GM03348 (cell line): ENCODE data around the gene NEDD4L.

Experiments
- DNase-seq: peaks from one replicate; pipeline ENCODE4 v3.0.0; 2012; ENCODE audit warnings: low spot score

The NEDD4L gene

DNA sequence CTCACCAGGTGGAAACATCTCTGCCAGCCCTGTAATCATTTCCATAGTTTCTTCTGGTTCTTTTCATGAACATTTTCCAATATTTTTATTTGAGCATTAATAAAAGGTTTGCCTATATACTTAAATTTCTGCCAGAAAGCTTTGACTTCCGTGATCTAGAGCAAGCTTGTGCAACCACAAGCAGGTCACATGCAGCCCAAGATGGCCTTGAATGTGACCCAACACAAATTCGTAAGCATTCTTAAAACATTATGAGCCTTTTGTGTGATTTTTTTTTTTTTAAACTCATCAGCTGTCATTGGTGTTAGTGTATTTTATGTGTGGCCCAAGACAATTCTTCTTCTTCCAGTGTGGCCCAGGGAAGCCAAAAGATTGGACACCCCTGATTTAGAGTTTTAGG lies 51.6 kb downstream of the NEDD4L start:
- DNase-seq = no peak

DNA sequence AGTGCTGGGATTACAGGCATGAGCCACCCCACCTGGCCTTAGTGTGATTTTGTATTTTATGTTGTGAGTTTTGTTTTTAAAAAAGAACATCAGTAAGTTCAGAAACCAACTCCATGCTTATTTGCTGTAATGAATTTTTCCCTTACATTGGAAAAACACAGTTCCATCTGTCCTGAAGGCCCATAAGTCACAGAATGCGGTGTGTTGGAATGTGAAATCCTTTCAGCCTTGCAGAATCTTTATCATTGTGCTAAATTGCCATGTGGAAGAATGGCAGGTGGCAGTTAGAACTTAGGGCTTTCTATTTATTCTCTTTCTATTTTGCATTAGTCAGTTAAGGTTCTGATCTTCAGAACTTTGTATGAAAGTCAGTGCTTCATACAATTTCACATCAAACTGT lies 52.6 kb downstream of the NEDD4L start:
- no peak for DNase-seq

DNA sequence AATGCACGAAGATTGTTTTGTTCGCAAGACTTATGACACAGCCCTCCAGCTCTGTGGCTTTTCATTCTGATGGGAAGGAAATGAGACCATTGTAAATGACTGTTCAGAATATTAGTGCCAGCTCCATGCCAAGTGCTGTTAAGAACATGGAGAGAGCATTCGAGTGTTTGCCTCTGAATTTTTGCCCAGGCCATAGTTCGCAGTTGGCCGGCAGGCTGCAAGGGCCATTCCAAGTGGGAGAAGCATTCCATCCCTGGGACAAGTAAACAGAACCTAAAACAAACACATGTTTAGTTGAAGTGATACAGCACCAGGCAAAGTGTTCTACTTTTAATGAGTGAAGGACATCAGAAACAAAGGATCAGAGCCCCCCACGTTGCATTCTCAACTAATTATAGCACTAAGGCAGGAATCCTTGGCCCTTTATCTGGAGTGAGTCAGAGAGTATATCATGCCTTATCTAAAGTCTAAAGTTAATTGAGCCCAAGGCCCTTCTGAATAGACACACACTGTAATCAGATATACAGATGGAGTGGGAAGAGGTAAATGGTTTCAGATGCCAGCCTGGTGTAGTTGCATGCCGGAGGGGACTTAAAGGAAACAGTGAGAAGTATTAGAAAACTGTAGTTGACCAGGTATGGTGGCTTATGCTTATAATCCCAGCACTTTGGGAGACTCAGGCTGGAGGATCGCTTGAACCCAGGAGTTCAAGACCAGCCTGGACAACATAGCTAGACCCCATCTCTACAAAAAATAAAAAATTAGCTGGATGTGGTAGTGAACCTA lies 53.3 kb downstream of the NEDD4L start:
- no peak for DNase-seq

DNA sequence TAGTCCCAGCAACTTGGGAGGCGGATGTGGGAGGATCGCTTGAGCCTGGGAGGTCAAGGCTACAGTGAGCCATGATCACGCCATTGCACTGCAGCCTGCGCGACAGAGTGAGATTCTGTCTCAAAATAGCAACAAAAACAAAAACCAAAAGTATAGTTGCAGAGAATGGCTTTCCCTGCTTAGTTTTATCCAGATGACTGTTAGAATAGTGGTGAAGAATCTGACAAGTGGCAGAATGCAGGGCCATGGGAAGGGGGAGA lies 53.8 kb downstream of the NEDD4L start:
- no peak for DNase-seq

DNA sequence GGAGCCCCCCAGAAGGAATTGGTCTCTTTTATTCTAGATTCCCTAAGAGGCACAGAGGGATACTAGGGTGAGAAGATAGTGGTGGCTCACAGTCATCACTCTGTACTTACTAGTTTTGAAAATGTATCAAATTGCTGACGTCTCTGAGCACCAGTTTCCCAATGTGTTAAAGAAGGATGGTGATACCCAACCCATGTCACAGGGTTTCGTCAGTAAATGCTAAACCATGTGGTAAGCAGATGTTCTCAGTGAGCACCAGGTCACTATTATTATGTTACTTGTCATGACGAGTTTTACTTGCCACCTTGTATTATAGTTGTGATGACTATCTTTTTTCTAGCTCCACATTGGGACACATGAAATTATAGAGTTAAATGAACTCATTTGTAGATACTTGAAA lies 54.7 kb downstream of the NEDD4L start:
- no peak for DNase-seq

DNA sequence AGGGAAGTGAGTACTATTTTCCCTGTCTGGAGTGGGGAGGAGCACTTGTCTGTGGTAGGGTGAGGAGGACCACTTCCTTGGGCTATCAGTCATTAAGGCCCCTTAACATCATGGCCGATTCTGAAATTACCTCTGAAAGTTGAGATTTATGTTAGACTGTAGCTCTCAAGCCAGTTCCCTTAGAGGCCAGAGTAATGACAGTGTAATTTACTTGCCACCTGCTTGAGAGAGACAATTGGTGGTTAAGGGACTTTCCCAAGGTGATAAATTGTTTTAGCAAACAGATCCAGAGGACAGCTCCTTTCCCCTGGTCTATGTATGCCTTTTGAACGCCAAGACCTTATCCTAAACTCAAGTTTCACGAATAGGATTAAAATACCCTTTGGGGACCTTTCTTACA lies 56.1 kb downstream of the NEDD4L start:
- no peak for DNase-seq

DNA sequence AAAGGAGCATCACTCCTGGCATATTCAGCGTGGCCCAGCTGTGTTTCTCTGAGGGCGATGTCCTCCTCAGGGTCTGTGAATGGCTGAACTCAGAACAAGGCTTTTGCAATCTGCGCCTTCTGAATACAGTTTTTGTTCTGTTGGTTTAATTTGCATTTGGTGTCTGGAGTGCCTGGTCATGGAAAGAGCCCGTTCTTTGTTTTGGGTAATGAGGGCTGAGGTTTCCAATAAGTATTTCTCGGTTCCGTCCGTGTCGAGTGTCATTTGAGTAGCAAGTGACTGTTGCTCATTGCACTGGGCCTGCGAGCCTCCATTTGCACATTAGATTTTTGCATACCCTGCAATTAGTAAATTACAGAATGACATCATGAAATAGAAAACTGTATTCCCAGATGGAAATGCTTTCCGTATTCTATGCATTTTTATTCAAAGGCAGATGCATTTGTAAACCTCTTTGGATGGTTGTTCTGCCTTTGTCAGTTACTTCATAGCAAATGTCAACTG lies 57.3 kb downstream of the NEDD4L start:
- DNase-seq = no peak

DNA sequence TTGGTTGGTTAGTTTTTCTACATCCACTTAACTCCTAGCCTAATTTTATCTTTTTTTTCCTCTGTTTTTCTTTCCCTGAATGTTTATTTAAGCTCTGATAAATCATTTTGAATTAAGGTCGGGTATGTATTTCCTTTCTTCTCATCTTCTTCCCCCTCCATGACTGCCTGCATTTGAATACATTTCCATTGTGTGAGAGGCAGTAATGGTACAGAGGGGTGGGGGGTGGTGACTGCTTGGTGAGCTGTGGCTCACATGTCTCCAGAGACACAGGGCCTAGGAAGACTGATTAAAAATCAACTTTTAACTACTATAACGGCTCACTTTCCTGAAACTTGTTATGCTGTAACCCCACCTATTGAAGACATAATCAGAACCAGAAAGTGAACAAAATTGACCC lies 58.0 kb downstream of the NEDD4L start:
- no peak for DNase-seq

DNA sequence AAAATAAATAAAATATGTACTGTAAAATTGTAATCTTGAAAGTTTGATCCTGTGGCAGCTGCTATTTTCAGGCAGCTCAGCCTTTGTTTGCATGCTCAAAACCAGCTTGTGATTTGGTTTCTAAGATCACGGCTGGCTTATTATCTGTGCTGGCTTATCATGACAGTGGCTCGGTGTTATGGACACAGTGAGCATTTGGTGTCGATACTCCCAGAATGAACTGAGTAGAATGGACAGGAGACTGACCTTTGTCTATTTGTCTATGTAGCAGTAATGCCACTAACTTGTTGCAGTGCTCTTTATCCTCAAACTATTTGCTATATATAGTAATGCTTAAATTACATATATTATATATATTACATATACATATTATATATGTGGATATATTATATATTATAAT lies 58.8 kb downstream of the NEDD4L start:
- no peak for DNase-seq

DNA sequence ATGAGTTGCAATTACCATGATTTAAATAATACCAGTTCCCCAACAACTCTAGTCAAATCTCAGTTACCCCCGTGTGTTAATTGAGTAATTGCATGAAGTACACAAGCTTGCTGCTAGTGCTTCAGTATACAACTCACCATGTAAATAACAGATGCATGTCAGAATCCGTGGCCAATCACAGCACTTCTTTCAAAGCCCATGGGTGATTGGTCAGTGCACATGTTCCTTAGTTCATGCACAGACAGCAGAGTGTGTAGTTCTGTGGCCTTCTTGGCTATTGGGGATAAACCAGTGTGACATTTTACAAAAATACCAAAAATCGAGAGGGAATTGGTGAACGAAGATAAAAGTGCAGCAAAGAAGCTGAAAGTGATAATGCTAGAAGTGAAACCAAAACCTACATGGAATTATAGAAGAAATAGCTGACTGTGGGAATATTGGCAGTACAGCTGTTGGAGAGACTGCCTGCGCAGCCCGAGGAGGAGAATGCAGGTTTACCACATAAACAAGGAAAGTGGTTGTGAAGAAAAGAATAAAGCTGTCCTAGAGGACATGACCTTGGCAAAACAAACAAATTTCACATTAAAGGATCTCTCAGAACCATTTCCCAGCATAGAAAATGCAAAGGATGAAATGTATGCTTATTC lies 59.4 kb downstream of the NEDD4L start:
- no peak for DNase-seq

DNA sequence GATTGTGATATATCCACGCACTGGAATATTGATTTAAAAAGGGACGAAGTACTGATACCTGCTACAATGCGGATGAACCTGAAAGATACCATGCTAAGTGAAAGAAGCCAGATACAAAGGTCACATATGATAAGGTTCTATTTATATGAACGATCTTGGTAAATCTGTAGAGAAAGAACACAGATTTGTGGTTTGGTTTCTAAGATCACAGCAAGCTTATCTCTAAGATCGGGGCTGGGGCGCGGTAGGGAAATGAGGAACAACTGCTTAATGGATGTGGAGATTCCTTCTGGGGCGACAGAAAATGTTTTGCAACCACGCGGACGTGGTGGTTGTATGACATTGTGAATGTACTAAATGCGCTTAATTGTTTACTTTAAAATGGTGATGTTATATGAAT lies 60.1 kb downstream of the NEDD4L start:
- no peak for DNase-seq

DNA sequence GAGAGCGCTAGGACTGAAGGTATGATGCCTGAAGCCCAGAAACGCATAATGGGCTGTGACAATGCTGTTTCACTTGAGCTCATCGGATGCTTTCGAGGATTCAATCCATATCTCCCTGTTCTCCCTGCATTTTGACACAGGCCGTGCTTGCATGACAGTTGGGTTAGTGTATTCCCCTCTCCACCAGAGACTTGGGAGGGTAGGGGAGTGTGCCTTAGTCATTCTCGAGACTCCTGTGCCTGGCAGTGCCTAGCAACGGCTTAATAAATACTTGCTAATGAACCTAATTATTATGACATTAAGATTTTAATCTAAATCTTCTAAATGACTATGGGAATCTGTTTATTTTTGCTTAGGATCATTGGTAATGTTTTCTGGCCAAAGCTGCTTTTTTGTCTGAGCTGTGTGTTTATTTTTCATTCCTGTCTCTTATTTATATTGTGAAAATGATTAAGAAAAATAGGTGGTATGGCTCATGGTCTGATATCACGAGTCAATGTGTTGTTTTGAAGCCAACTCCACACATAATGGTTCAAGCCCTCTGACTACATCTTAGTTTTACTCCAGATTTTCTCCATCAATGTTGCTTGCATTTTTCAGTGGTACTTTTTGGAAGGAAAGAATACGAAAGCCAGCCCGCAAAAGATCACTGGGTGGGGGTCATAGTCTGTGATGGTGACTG lies 61.3 kb downstream of the NEDD4L start:
- DNase-seq = no peak

DNA sequence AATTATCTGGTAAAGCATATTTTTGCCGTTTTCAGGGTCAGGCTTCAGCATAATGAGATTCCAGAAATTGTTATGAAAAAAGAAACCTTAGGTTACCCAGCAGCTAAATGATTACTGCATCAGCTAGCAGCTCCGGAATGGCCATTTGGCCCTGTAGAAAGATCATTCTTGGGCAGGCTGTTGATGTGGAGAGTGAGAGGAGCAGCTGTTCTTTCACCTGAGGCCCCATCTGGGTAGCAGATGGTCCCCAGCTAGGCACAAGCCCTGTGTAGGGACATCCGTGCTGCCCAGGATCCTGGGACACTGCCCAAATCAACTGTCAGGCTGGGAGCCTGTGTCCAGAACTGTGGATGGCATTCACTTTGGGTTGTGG lies 61.8 kb downstream of the NEDD4L start:
- no peak for DNase-seq

DNA sequence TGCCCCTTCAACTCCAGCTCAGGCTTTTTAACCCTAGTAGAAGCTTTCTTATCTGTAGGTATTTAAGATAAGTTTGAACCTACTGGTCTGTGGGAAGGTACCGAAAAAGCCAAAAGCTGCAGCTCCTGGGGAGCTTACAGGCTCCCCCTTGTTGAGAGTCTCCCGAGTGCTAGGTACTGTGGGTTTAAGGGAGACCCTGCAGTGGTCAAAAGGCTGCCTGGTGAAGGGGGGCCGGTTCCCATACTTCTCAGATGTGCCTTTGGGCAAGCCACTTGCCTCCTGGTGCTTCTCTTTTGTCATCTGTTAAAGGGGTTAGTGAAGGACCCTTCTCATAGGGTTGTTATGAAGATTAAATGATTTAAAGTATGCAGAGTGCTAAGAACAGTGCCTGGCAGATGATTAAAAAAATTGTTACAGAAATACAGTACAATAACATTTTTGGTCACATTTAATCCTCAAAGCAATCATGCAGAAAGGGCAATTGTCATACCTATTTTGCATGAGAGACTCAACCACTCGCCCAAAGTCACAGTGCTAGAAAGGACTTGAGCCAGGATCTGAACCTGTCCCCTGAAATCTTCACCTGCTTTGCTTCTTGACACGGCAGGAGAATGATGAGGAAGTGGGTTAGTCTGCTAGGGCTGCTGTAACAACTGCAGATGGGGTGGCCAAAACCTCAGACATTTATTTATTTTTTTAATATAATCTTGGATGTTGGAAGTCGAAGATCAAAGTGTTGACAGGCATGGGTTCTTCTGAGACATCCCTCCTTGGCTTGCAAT lies 62.5 kb downstream of the NEDD4L start:
- DNase-seq = no peak

DNA sequence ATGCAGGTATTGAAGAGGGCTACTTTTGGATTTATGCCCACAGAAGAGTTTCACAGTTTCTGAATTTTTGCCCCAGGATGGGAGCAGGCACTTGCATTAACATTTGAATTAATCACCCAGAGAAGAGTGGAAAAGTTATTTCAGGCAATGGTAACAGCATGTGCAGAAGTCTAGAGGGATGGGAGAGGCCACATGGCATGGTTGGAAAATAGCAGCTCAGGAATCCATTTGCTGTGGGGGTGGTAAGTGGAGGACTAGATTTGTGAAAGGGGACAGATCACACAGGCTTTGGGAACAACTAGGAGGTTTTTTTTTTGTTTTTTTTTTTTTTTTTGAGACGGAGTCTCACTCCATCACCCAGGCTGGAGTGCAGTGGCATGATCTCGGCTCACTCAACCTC lies 65.2 kb downstream of the NEDD4L start:
- no peak for DNase-seq

DNA sequence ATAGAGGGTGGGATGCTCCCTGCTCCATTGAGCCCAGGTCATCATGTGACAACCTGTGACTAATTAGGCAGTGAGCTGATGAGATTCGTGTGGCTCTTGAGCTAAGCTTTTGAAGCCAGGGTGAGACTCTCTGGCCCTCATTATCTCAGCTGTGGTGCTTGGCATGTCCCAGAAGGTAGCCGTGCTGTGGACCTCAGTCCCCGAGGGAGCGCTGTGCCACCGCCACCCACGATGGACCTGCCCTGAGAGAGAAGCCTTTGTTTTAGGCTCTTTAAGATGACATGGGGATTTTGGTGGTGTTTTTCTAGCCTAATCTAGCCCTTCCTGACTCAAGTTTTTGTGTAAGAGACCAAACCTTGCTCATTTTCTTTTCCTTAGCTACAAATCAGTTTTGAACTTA lies 66.4 kb downstream of the NEDD4L start:
- DNase-seq = no peak

DNA sequence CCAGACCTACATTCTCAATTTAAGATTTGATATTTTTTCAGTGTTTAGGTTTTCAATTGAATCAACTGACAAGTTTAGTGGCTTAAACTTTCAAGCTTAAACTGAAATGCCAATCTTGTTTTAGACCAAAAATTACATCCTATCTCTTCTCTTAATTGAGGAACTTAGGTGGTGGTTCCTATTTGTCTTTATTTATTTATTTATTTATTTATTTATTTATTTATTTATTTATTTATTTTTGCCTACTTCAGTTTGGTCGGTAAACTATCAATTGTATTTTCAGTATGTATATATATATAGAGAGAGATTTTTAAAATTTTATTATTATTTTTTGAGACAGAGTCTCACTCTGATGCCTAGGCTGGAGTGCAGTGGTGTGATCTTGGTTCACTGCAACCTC lies 68.1 kb downstream of the NEDD4L start:
- DNase-seq = no peak

DNA sequence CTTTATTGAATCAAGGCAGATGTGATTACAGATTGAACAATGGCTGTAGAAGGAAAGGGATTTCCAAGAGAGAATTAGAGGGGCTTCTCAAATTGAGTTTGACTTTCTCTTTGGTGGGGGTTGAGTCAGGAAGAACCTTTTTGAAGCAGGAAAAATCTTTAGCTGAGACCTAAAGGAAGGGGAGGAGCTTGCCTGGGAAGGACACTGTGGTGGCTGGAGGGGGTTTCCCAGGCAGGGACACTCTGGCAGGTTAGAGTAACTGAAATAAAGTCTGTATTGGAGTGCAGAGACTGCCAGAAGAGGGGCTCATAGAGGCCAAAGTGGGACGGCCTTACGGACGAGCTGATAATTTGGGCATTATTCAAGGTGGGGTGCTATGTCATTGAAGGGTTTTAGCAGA lies 69.3 kb downstream of the NEDD4L start:
- no peak for DNase-seq

DNA sequence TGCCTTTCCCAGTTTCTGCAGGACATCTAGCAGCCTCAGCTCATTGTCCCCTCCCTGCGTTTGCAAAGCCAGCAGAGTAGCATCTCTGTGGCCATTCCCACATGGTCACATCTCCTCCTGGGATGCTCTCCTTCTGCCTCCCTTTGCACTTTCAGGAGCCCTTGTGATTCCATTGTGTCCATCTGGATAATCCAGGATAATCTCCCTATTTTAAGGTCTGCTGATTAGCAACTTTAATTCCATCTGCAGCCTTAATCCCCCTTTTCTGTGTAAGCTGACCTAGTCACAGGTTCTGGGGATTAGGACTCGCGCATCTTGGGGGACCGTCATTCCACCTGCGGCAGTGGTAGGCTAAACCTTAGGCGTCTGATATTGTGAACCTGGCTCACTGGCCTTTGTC lies 70.7 kb downstream of the NEDD4L start:
- DNase-seq = no peak

DNA sequence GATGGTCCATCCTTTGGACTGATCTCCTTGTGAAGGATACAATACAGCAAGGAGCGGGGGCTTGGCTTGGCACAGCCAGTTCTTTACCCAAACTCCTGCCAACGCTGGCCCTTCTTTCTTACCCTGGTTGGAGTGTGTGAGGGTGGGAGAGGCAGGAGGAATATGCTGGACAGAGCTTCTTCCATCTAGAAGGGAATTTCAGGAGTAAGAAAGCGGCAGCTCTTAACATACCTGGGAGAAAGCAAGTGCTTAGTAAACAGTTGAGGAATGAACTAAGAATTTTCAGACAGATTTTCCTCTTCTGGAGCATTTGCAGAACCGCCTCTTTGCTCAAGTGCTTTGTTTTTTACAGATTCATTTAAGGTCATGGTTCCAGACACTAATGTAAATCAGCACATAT lies 72.8 kb downstream of the NEDD4L start:
- no peak for DNase-seq

DNA sequence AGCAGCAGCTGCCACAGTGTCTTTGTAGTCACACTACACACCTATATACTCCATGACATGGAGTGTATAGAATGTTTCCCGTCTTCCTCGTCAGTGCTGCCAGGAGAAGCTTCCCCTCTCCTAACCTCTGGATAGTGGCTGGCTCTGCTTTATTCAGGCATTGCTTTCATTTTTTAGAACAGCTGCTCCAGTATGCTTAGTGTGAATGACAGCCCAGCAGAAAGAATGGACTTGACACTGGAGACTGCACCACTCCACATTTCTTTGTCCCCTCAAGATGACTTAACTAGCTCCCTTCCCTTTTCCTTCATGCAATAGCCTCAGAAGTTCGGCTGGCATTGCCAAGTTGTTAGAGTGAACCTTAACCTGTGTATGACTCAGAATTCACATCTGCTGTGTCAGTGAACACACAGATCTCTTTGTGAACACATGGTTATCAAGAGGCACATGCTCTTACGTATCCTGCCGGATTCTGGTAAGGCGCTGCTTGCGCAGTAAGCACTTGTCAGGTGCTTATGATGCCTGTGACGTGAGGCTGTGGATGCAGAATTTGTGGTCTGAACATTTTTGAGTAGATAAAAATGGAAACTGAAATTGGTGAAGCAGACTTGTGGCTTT lies 73.9 kb downstream of the NEDD4L start:
- DNase-seq = peak; percentile 54

DNA sequence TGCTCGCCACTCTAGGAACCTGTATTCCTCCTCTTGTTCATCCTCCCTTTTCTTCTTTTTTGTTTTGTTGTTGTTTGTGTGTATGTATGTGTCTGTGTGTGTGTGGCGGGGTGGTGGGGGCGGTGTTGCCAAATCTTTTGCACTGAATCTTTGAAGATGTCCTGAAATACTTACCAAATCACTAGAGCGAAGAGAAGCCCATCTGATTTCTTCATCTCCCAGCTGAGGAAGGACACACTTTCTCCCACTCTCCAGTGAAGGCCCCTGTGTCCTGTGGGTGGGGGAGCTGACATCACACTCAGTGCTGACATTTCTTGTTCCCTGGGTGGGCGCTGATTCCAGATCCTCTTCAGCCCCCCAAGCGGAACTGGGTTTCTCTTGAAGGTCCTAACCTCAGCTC lies 74.5 kb downstream of the NEDD4L start:
- no peak for DNase-seq
